SK-N-SH (cell line): ENCODE data around the gene NTRK3.

Experiments used
- CHD2 ChIP-seq: fragments of 150-350 bp; IDR thresholded peaks from 2 replicates; pipeline ENCODE4 v1.6.1; 2018; ENCODE audit warnings: low read length; ENCODE audit not compliant: partially characterized antibody
- POLR2AphosphoS5 ChIP-seq: IDR thresholded peaks from 2 replicates; pipeline ENCODE4 v1.6.1; 2012; ENCODE audit warnings: low read depth, low read length

- TF ChIP-seq POLR2AphosphoS5 (no peak), CHD2 (no peak)
These were observed 214.5 kb downstream of the NTRK3 start for GRCh38 chr15:88042047-88042446.
